Esophagus squamous epithelium (tissue), 4 donors: ENCODE data around the gene MAPKAP1.

Source experiments
- CTCF ChIP-seq, 6 experiments: fragments of 450-650 bp in 4 of 6; fragments of 200-600 bp in 2 of 6; sonication (generic) in 2 of 6; IDR thresholded peaks; one replicate each; pipeline ENCODE4 v1.5.1; 2016 to 2019; ENCODE audit warnings: antibody characterized with exemption in 6 of 6, mild to moderate bottlenecking in 4 of 6, moderate library complexity in 4 of 6
- POLR2A ChIP-seq, 4 donors: fragments of 450-650 bp; IDR thresholded peaks; one replicate each; pipeline ENCODE4 v1.6.1; 2017; ENCODE audit warnings: antibody characterized with exemption in 4 of 4, mild to moderate bottlenecking in 4 of 4, moderate library complexity in 3 of 4

GRCh38 chr9:125663127-125663526 is 43.9 kb downstream of the MAPKAP1 start:
- TF ChIP-seq CTCF (IDR thresholded peaks at IDR 0.05) (no peak), POLR2A (IDR thresholded peaks at IDR 0.05) (no peak)
